GM18508 (cell line): ENCODE data around the gene OSBPL2.

Experiments used
- ATAC-seq: cut with Tn5 transposase; IDR thresholded peaks from one replicate; pipeline ENCODE4 v1.9.1; 2021; ENCODE audit warnings: moderate number of reproducible peaks; ENCODE audit not compliant: insufficient read depth, unreplicated experiment

The OSBPL2 gene

GRCh38 chr20:62232770-62233645 is 5.3 kb upstream of the OSBPL2 start:
- ATAC-seq = no peak

- no peak for ATAC-seq
These were observed 4.6 kb upstream of the OSBPL2 start for GRCh38 chr20:62233684-62234083.

- ATAC-seq = no peak
These were observed 4.0 kb upstream of the OSBPL2 start for GRCh38 chr20:62234339-62234738.

GRCh38 chr20:62235001-62235776 is 3.1 kb upstream of the OSBPL2 start:
- ATAC-seq = no peak

- ATAC-seq = no peak
These were observed 2.6 kb upstream of the OSBPL2 start for GRCh38 chr20:62235777-62236157.

- no peak for ATAC-seq
These were observed 2.1 kb upstream of the OSBPL2 start for GRCh38 chr20:62236200-62236599.

- ATAC-seq = no peak
These were observed 1.4 kb upstream of the OSBPL2 start for GRCh38 chr20:62236766-62237513.

GRCh38 chr20:62237514-62237800 is 864 bp upstream of the OSBPL2 start:
- no peak for ATAC-seq

- no peak for ATAC-seq
These were observed 402 bp downstream of the OSBPL2 start for GRCh38 chr20:62238569-62239277.

GRCh38 chr20:62239278-62239879 is 1.1 kb downstream of the OSBPL2 start:
- ATAC-seq = no peak

GRCh38 chr20:62240020-62240685 is 1.8 kb downstream of the OSBPL2 start:
- ATAC-seq = no peak

- ATAC-seq = no peak
These were observed 3.2 kb downstream of the OSBPL2 start for GRCh38 chr20:62241506-62241905.

- ATAC-seq = no peak
These were observed 3.9 kb downstream of the OSBPL2 start for GRCh38 chr20:62242176-62242575.

- no peak for ATAC-seq
These were observed 4.8 kb downstream of the OSBPL2 start for GRCh38 chr20:62243106-62243505.

GRCh38 chr20:62243906-62244515 is 5.7 kb downstream of the OSBPL2 start:
- no peak for ATAC-seq

GRCh38 chr20:62244644-62245108 is 6.4 kb downstream of the OSBPL2 start:
- ATAC-seq = no peak

- ATAC-seq = no peak
These were observed 7.6 kb downstream of the OSBPL2 start for GRCh38 chr20:62245911-62246280.

- ATAC-seq = no peak
These were observed 8.1 kb downstream of the OSBPL2 start for GRCh38 chr20:62246431-62246830.
